Smooth muscle cell (in vitro differentiated cells): Measurements from ENCODE around the gene FNDC3B. TPM values are rescaled to one million over a fixed set of nuclear protein-coding genes. Genes with fewer than 3 reads are reported as not detected.
A peak's percentile ranks its signal among the peaks of the same experiment; 100 is the strongest.

Experiments
- DNase-seq: peaks from one replicate; lab custom pipeline; 2025; ENCODE audit not compliant: unreplicated experiment; lab: John Stamatoyannopoulos, UW
- H2AFZ ChIP-seq: fragments of 200-600 bp; sonication (generic); 2 replicates; pipeline ENCODE4 v1.6.0; 2016; ENCODE audit warnings: antibody characterized with exemption, low read depth, mild to moderate bottlenecking
- H3F3A ChIP-seq: fragments of 200-600 bp; sonication (generic); 2 replicates; pipeline ENCODE4 v1.6.0; 2017; ENCODE audit warnings: antibody characterized with exemption, low read depth
- H3K27ac ChIP-seq: fragments of 200-600 bp; sonication (generic); 2 replicates; pipeline ENCODE4 v1.5.1; 2016; ENCODE audit warnings: low read depth, mild to moderate bottlenecking
- H3K27me3 ChIP-seq: fragments of 200-600 bp; sonication (generic); 2 replicates; pipeline ENCODE4 v1.6.1; 2016; ENCODE audit warnings: low read depth, mild to moderate bottlenecking
- H3K36me3 ChIP-seq: fragments of 200-600 bp; sonication (generic); 2 replicates; pipeline ENCODE4 v1.5.1; 2016; ENCODE audit warnings: low read depth
- H3K4me1 ChIP-seq: fragments of 200-600 bp; sonication (generic); 2 replicates; pipeline ENCODE4 v1.5.1; 2016; ENCODE audit warnings: low read depth
- H3K4me2 ChIP-seq: fragments of 200-600 bp; sonication (generic); 2 replicates; pipeline ENCODE4 v1.6.0; 2016; ENCODE audit warnings: mild to moderate bottlenecking
- H3K4me3 ChIP-seq: fragments of 200-600 bp; sonication (generic); 2 replicates; pipeline ENCODE4 v1.5.1; 2016; ENCODE audit warnings: mild to moderate bottlenecking
- H3K79me2 ChIP-seq: fragments of 200-600 bp; sonication (generic); 2 replicates; pipeline ENCODE4 v1.6.0; 2016; ENCODE audit warnings: low read depth, mild to moderate bottlenecking
- H3K9ac ChIP-seq: fragments of 200-600 bp; sonication (generic); 2 replicates; pipeline ENCODE4 v1.6.0; 2016; ENCODE audit warnings: low read depth
- H3K9me3 ChIP-seq: fragments of 200-600 bp; sonication (generic); replicated peaks from 2 replicates; pipeline ENCODE4 v1.5.1; 2016; ENCODE audit warnings: low read depth
- H4K20me1 ChIP-seq: fragments of 200-600 bp; sonication (generic); 2 replicates; pipeline ENCODE4 v1.6.0; 2016; ENCODE audit warnings: low read depth
- CTCF ChIP-seq: fragments of 200-600 bp; sonication (generic); IDR thresholded peaks from 2 replicates; pipeline ENCODE4 v1.5.1; 2017; ENCODE audit warnings: borderline replicate concordance, mild to moderate bottlenecking, antibody characterized with exemption; ENCODE audit not compliant: insufficient read depth, poor library complexity, severe bottlenecking
- WGBS: methylation state at CpG from one replicate; pipeline ENCODE4 v1.1.7; 2016; ENCODE audit warnings: low lambda C conversion rate; 5-methylcytosine and 5-hydroxymethylcytosine counted together
- polyA plus RNA-seq: library from polyadenylated mRNA; unstranded; fragments of >200 nt; fragmentation: Nextera tagmentation; extraction: Ambion mirVana; gene quantifications from 2 replicates; pipeline ENCODE4 v1.2.1, GENCODE V29; 2016
- total RNA-seq: library from RNA; depleted of rRNA; stranded (reverse); fragments of >200 nt; gene quantifications from 2 replicates; pipeline ENCODE4 v1.2.3, GENCODE V29; 2014

FNDC3B gene
- total and polyA plus RNA-seq, 2 experiments from 2014 or later: 149 to 294 TPM

- H3K27me3 ChIP-seq: no peaks in the 10 kb centered on the region
- no peak overlapping the region for H2AFZ ChIP-seq
- peaks cover 93% of the 10 kb centered on the region for H3K79me2 ChIP-seq
- no peaks in the 10 kb centered on the region for H3K4me1 ChIP-seq
- no peak overlapping the region for H3K4me3 ChIP-seq
- H3K27ac ChIP-seq: peak overlapping the region; percentile 3
- peaks cover 19% of the 10 kb centered on the region for H3F3A ChIP-seq
- no peak for TF ChIP-seq CTCF
- 94% methylated on average over 3 of the region's 3 CpGs for WGBS
- no peak for DNase-seq
- H3K36me3 ChIP-seq: peaks cover 17% of the 10 kb centered on the region
- H3K9ac ChIP-seq: no peak overlapping the region
- H4K20me1 ChIP-seq: peaks cover 93% of the 10 kb centered on the region
- H3K4me2 ChIP-seq: no peak overlapping the region
- no peaks in the 10 kb centered on the region for H3K9me3 ChIP-seq
These were observed 258.9 kb downstream of the FNDC3B start for GRCh38 chr3:172298247-172298646.

GRCh38 chr3:172300187-172300586 lies 260.8 kb downstream of the FNDC3B start:
- WGBS: 69% methylated on average over 2 of the region's 2 CpGs
- H3K9ac ChIP-seq: no peak overlapping the region
- TF ChIP-seq CTCF: no peak
- no peak overlapping the region for H3K4me2 ChIP-seq
- peak overlapping the region; percentile 3 for H3K27ac ChIP-seq
- H4K20me1 ChIP-seq: peaks cover 94% of the 10 kb centered on the region
- peaks cover 25% of the 10 kb centered on the region for H3F3A ChIP-seq
- DNase-seq: no peak
- H3K9me3 ChIP-seq: no peaks in the 10 kb centered on the region
- peaks cover 14% of the 10 kb centered on the region for H3K36me3 ChIP-seq
- H2AFZ ChIP-seq: no peak overlapping the region
- no peaks in the 10 kb centered on the region for H3K4me1 ChIP-seq
- peaks cover 82% of the 10 kb centered on the region for H3K79me2 ChIP-seq
- H3K27me3 ChIP-seq: no peaks in the 10 kb centered on the region
- H3K4me3 ChIP-seq: no peak overlapping the region

- H3K4me3 ChIP-seq: no peak overlapping the region
- no peak overlapping the region for H3K9ac ChIP-seq
- H3K4me2 ChIP-seq: no peak overlapping the region
- H3K79me2 ChIP-seq: peaks cover 82% of the 10 kb centered on the region
- no peak for TF ChIP-seq CTCF
- peak overlapping the region; percentile 32 for H3K27ac ChIP-seq
- peaks cover 14% of the 10 kb centered on the region for H3K36me3 ChIP-seq
- no peak overlapping the region for H2AFZ ChIP-seq
- H3K9me3 ChIP-seq: no peaks in the 10 kb centered on the region
- H3K27me3 ChIP-seq: no peaks in the 10 kb centered on the region
- no peak for DNase-seq
- WGBS: 92% methylated on average over 5 of the region's 5 CpGs
- H4K20me1 ChIP-seq: peaks cover 94% of the 10 kb centered on the region
- H3F3A ChIP-seq: peaks cover 28% of the 10 kb centered on the region
- peaks cover under 1% of the 10 kb centered on the region for H3K4me1 ChIP-seq
These were observed 261.5 kb downstream of the FNDC3B start for GRCh38 chr3:172300862-172301261.

- Histone ChIP-seq H3K4me1 (peaks cover 8% of the 10 kb centered on the region), H3F3A (peaks cover 40% of the 10 kb centered on the region), H3K27ac (peak overlapping the region; percentile 39), H3K4me2 (no peak overlapping the region), H3K9ac (no peak overlapping the region), H2AFZ (no peak overlapping the region), H3K4me3 (no peak overlapping the region), H3K36me3 (peaks cover 14% of the 10 kb centered on the region), H3K27me3 (no peaks in the 10 kb centered on the region), H3K9me3 (no peaks in the 10 kb centered on the region), H4K20me1 (peaks cover 96% of the 10 kb centered on the region), H3K79me2 (peaks cover 80% of the 10 kb centered on the region)
- WGBS: 88% methylated on average over 2 of the region's 2 CpGs
- no peak for TF ChIP-seq CTCF
- no peak for DNase-seq
These were observed 262.8 kb downstream of the FNDC3B start for GRCh38 chr3:172302203-172302602.
